ENCODE data around the gene ZC3H12A.

Gene ZC3H12A

GRCh38 chr1:37478890-37479254, 4.5 kb downstream of the ZC3H12A start:
- DNase-seq (ENCODE audit: low read depth, low spot score) = no peak

GRCh38 chr1:37479255-37480124, 5.1 kb downstream of the ZC3H12A start:
- peak; percentile 78 for DNase-seq (ENCODE audit: low read depth, low spot score)

GRCh38 chr1:37480125-37480466, 5.7 kb downstream of the ZC3H12A start:
- DNase-seq (ENCODE audit: low read depth, low spot score) = no peak

- no peak for DNase-seq (ENCODE audit: low read depth, low spot score)
Measured at GRCh38 chr1:37480581-37481288, 6.4 kb downstream of the ZC3H12A start.

GRCh38 chr1:37481289-37482003, 7.1 kb downstream of the ZC3H12A start:
- DNase-seq (ENCODE audit: low read depth, low spot score) = no peak

- no peak for DNase-seq (ENCODE audit: low read depth, low spot score)
Measured at GRCh38 chr1:37482004-37482785, 7.8 kb downstream of the ZC3H12A start.

- no peak for DNase-seq (ENCODE audit: low read depth, low spot score)
Measured at GRCh38 chr1:37482796-37483744, 8.7 kb downstream of the ZC3H12A start.

GRCh38 chr1:37483785-37484184, 9.4 kb downstream of the ZC3H12A start:
- DNase-seq (ENCODE audit: low read depth, low spot score) = no peak

GRCh38 chr1:37484325-37485051, 10.1 kb downstream of the ZC3H12A start:
- no peak for DNase-seq (ENCODE audit: low read depth, low spot score)

- no peak for DNase-seq (ENCODE audit: low read depth, low spot score)
Measured at GRCh38 chr1:37485902-37486679, 11.7 kb downstream of the ZC3H12A start.

- DNase-seq (ENCODE audit: low read depth, low spot score) = peak; percentile 91
Measured at GRCh38 chr1:37486680-37487618, 12.6 kb downstream of the ZC3H12A start.

GRCh38 chr1:37487619-37487984, 13.2 kb downstream of the ZC3H12A start:
- DNase-seq (ENCODE audit: low read depth, low spot score) = no peak

- DNase-seq (ENCODE audit: low read depth, low spot score) = no peak
Measured at GRCh38 chr1:37493336-37494098, 19.1 kb downstream of the ZC3H12A start.

GRCh38 chr1:37495875-37496274, 21.5 kb downstream of the ZC3H12A start:
- DNase-seq (ENCODE audit: low read depth, low spot score) = no peak

- DNase-seq (ENCODE audit: low read depth, low spot score) = no peak
Measured at GRCh38 chr1:37497832-37498231, 23.5 kb downstream of the ZC3H12A start.

- DNase-seq (ENCODE audit: low read depth, low spot score) = no peak
Measured at GRCh38 chr1:37498872-37499617, 24.7 kb downstream of the ZC3H12A start.

GRCh38 chr1:37501661-37502060, 27.3 kb downstream of the ZC3H12A start:
- DNase-seq (ENCODE audit: low read depth, low spot score) = no peak
